GM06990 (cell line): Measurements from ENCODE around the gene TMEM170B.
A peak's percentile ranks its signal among the peaks of the same experiment; 100 is the strongest.

Source experiments
- DNase-seq: peaks from one replicate; pipeline ENCODE4 v3.0.0-alpha.2; 2011; ENCODE audit not compliant: insufficient read length; ENCODE audit errors: extremely low read depth
- H3K27me3 ChIP-seq: replicated peaks from 2 replicates; pipeline ENCODE4 v1.6.0; 2011; ENCODE audit warnings: low read length; ENCODE audit not compliant: control insufficient read depth, insufficient read depth
- H3K36me3 ChIP-seq: 2 replicates; pipeline ENCODE4 v1.5.1; 2011; ENCODE audit warnings: low read length; ENCODE audit not compliant: control insufficient read depth, insufficient read depth
- H3K4me3 ChIP-seq: replicated peaks from 2 replicates; pipeline ENCODE4 v1.5.1; 2011; ENCODE audit warnings: low read depth, mild to moderate bottlenecking, control low read depth, low read length
- CTCF ChIP-seq: IDR thresholded peaks from 2 replicates; pipeline ENCODE4 v1.5.1; 2011; ENCODE audit warnings: low read length, control low read depth, mild to moderate bottlenecking, inconsistent platforms; ENCODE audit not compliant: insufficient read depth, poor library complexity, severe bottlenecking

The TMEM170B gene

GRCh38 chr6:11556309-11556708 is 18.8 kb downstream of the TMEM170B start:
- Histone ChIP-seq H3K36me3 (no peaks in the 10 kb centered on the region), H3K4me3 (no peak overlapping the region), H3K27me3 (no peaks in the 10 kb centered on the region)
- TF ChIP-seq CTCF, result no peak
- no peak for DNase-seq

DNA sequence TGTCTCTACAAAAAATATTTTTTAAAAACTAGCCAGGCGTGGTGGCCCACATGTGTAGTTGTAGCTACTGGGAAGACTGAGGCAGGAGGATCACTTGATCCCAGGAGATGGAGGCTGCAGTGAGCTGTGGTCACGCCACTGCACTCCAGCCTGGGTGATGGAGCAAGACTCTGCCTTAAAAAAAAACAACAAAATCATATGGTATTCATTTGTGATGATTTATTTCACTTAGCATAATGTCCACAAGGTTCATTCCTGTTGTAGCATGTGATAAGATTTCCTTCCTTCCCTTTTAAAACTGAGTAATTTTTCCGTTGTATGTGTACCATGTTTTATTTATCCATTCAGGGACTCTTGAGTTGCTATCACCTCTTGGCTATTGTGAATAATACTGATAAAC is 26.2 kb downstream of the TMEM170B start:
- Histone ChIP-seq H3K27me3 (no peaks in the 10 kb centered on the region), H3K4me3 (no peak overlapping the region), H3K36me3 (no peaks in the 10 kb centered on the region; the same call in 1 of the 2 replicates)
- DNase-seq, result no peak
- no peak for TF ChIP-seq CTCF

DNA sequence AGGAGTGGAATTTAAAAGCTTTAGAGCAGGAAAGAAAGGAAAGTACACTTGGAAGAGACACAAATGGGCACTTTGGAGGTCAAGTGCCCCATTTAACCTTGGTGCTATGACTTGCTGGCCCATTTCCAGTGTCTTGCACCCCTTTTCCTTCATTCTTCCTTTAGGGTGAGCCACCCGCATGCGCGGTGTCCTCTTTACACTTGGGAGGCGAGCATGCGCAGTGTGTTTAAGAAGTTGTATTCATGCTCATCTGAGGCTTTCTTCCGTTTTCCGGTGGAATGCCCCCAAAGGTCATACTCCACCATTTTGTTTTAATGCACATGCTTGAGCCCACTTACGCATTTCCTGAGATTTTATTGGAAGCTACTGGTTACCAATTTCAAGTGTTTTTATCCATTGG is 29.1 kb downstream of the TMEM170B start:
- no peak overlapping the region for H3K4me3 ChIP-seq
- TF ChIP-seq CTCF, result no peak
- no peak for DNase-seq

GRCh38 chr6:11571073-11571472 is 33.5 kb downstream of the TMEM170B start:
- no peak for DNase-seq
- Histone ChIP-seq H3K27me3 (no peaks in the 10 kb centered on the region), H3K36me3 (no peaks in the 10 kb centered on the region; the same call in 1 of the 2 replicates), H3K4me3 (no peak overlapping the region)
- no peak for TF ChIP-seq CTCF

More for the DNA sequence above, 29.1 kb downstream of the TMEM170B start:
- no peaks in the 10 kb centered on the region for H3K27me3 ChIP-seq
- no peaks in the 10 kb centered on the region; the same call in 1 of the 2 replicates for H3K36me3 ChIP-seq

GRCh38 chr6:11575408-11576033 is 38.0 kb downstream of the TMEM170B start:
- no peaks in the 10 kb centered on the region for H3K36me3 ChIP-seq
- peak; percentile 86 for TF ChIP-seq CTCF
- peak; percentile 20 for DNase-seq
- H3K27me3 ChIP-seq, result no peaks in the 10 kb centered on the region
- H3K4me3 ChIP-seq, result no peak overlapping the region

DNA sequence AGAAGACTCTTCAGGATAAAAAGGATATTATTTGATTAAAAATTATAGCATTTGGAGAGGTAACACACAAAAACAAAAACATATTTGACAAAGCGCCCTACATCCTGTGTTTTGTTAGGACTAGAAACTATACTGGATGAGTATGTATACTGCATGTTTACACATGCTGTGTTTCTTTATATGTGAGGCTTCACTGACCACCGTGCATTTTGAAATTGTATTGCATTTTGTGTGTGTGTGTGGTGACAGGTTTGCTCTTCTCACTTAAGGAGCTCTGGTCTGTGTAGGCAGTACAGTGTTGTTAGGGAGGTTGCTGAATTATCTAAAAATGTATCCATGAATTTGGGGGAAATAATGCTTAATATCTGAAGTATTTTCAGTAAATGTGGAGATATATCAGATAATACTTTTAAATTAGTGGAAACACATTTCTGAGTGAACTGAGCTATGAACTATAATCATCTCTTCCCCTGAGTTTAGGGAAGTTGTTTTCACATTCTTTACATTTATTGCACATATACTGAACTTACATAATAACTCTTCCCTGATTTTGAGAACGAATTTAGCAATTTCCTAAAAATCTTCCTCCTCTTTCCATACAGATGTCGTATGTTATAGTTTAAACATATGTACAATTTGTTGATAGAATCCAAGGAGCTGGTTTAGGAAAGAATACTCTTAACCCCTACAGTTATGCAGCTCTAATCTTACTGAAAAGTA is 43.3 kb downstream of the TMEM170B start:
- H3K27me3 ChIP-seq, result no peaks in the 10 kb centered on the region
- H3K36me3 ChIP-seq, result no peaks in the 10 kb centered on the region
- no peak overlapping the region for H3K4me3 ChIP-seq
- DNase-seq, result no peak
- TF ChIP-seq CTCF, result no peak
